GM18502 (cell line): ENCODE measurements around the gene PRPSAP1.
"Not testable (repeated sequence)": the region's sequence is repeated elsewhere in the genome, so short reads cannot be mapped to it uniquely, and the experiment has no call there.

ENCODE experiments used
- ATAC-seq: cut with Tn5 transposase; IDR thresholded peaks from one replicate; pipeline ENCODE4 v1.9.1; 2021; ENCODE audit warnings: mild to moderate bottlenecking; ENCODE audit not compliant: unreplicated experiment, poor library complexity

Gene PRPSAP1

GRCh38 chr17:76333673-76334505 lies 19.8 kb downstream of the PRPSAP1 start:
- no peak for ATAC-seq

- no peak for ATAC-seq
These were observed 22.6 kb downstream of the PRPSAP1 start for GRCh38 chr17:76331083-76331482.

- no peak for ATAC-seq
These were observed 24.1 kb downstream of the PRPSAP1 start for GRCh38 chr17:76329664-76330063.

GRCh38 chr17:76327696-76328095 lies 26.0 kb downstream of the PRPSAP1 start:
- ATAC-seq, result no peak

GRCh38 chr17:76326306-76326705 lies 27.4 kb downstream of the PRPSAP1 start:
- ATAC-seq, result no peak

GRCh38 chr17:76318586-76318985 lies 35.1 kb downstream of the PRPSAP1 start:
- ATAC-seq, result no peak

DNA sequence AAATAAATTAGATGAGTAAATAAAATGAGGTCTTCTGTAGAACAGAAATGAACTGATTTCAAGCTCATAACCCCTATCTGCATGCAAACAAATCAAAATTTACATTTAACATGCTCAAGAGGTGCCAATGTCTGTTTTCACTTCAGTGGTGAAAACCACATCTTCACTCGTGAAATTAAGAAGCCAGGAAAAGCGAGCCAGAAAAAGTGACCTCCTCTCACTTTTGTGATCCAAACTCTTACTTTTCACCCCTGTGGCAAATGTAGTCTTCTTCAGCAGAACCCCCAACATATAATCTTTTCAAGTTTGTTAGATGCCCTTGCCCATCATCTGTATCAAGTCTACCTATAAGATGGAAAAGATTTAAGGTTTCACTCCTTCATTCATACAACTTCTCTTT lies 36.2 kb downstream of the PRPSAP1 start:
- no peak for ATAC-seq

- ATAC-seq, result no peak
These were observed 39.1 kb downstream of the PRPSAP1 start for GRCh38 chr17:76314392-76315227.

DNA sequence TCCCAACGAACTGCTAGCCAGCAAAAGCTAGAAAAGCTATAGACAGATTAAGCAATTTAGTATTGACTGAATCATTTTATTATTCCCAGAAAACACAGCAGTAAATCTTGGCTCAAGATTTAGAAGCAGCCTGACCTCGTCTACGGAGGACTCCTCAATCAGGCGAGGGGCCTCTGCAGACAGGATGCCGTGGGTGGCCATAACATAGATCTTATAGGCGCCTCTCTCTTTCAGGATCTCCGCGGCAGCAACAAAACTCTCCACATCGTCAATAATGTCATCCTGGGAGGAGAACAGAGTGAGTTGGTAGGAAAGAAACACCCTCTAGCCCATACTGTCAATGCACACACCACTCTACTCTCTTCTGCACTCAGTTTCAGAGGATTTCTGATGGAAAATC lies 41.0 kb downstream of the PRPSAP1 start:
- no peak for ATAC-seq

DNA sequence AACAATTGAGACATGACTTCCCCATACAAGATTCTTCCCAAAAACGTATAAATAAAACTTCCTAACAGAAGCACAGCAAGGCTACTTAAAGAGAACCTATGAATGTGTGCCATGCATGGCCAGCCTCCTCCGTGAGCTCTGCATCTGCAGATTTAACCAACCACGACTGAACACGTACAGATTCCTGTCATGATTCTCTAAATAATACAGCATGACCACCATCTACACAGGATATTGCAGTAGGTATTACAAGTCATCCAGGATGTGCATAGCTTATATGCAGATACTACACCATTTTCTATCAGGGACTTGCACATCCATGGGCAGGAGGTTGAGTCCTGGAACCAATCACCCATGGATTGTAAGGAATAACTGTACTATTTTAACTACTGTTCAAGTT lies 44.3 kb downstream of the PRPSAP1 start:
- no peak for ATAC-seq

- no peak for ATAC-seq
These were observed 45.8 kb downstream of the PRPSAP1 start, which contains the start of gene QRICH2 for GRCh38 chr17:76307966-76308338. Gene QRICH2 (minus strand): TSS chr17:76308276. CDS start chr17:76307998, 278 bp downstream.

GRCh38 chr17:76307299-76307965 lies 46.3 kb downstream of the PRPSAP1 start:
- ATAC-seq, result no peak

DNA sequence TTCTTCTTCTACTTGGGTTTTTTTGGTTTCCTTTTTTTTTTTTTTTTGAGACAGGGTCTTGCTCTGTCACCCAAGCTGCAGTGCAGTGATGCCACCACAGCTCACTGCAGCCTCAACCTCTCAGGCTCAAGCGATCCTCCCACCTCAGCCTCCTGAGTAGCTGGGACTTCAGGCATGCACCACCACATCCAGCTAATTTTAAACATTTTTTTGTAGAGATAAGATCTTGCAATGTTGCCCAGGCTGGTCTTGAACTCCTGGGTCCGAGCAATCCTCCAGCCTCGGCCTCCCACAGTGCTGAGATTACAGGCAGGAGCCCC lies 48.6 kb downstream of the PRPSAP1 start:
- not testable (repeated sequence) for ATAC-seq

- no peak for ATAC-seq
These were observed 49.2 kb downstream of the PRPSAP1 start for GRCh38 chr17:76304226-76305134.

- ATAC-seq, result no peak
These were observed 56.3 kb downstream of the PRPSAP1 start for GRCh38 chr17:76297436-76297835.

GRCh38 chr17:76296889-76297288 lies 56.8 kb downstream of the PRPSAP1 start:
- no peak for ATAC-seq

- no peak for ATAC-seq
These were observed 57.5 kb downstream of the PRPSAP1 start for GRCh38 chr17:76296186-76296585.

GRCh38 chr17:76293106-76293505 lies 60.6 kb downstream of the PRPSAP1 start:
- no peak for ATAC-seq

- ATAC-seq, result no peak
These were observed 61.1 kb downstream of the PRPSAP1 start for GRCh38 chr17:76292567-76292966.
